ENCODE results near the gene TNFRSF19. TPM values are rescaled to one million over a fixed set of nuclear protein-coding genes. Genes with fewer than 3 reads are reported as not detected.

The TNFRSF19 gene
- total RNA-seq, 2 experiments from 2014 or later = not detected

DNA sequence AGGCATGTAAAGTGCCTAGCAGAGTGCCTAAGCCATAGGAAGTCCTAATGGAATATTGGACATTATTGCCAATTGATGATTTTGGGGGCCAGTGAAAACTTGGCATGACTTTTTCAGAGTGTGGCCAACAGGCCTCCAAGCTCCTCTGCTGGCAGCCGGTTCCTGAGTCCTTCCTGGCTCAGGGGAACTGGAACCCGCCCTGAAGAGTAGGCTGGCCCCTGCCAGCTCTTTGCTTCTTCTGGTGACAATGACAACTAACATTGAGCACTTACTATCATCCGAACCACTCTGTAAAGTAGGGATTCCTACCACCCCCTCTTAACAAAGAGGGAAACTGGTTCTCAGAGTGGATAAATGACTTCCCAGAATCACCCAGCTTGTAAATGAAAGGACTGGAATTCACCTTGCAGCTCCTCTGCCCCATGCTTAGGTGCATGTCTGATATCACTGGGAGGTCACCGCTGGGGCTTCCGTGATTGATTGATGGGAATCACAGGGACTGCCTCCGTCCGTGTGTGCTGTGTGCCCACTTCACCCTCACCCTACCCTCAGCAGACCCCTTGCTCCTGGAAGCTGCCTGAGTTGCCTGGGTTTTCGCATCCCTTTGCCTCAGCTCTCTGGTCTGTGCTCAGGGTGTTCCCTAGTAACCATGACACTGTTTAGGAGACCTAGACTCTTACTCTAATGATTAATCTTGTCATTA is 50.6 kb downstream of the TNFRSF19 start:
- POLR2A ChIA-PET = no interaction called here
- no peaks in the 10 kb centered on the region for H3K36me3 Mint-ChIP-seq (ENCODE audit: low read depth)

DNA sequence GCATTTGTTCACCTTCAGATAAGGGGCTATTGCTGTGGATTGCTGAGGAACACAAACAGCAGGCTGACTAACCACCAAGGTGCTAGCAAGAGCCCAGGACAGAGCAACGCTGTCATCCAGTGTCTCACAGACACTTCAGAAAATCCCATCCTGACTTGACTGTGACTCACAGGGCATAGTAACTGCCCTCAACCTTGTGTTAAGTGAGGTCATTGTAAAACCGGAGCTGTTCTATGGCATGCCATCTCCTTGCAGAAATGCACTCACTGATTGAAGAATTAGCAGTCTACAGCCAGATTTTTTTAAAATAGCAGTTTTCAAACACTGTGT is 51.1 kb downstream of the TNFRSF19 start:
- H3K27ac Mint-ChIP-seq = no peak overlapping the region
- no peaks in the 10 kb centered on the region for H3K36me3 ChIP-seq (ENCODE audit: insufficient read depth, low read length)
- no peak for ATAC-seq (ENCODE audit: poor library complexity)
- H3K36me3 Mint-ChIP-seq (ENCODE audit: low read depth) = no peaks in the 10 kb centered on the region
- intact Hi-C loops (cut with DNase I, micrococcal nuclease) = no loop called here
- ChIA-PET CTCF (no interaction called here), POLR2A (no interaction called here)
- H3K4me3 Mint-ChIP-seq = no peak overlapping the region
- no peak overlapping the region for H3K4me3 ChIP-seq (ENCODE audit: low read length)
- H3K4me1 ChIP-seq (ENCODE audit: insufficient read depth, low read length) = no peaks in the 10 kb centered on the region
- H3K27me3 ChIP-seq (ENCODE audit: control insufficient read depth in 1 of 2, insufficient read depth in 2 of 2, low read length in 2 of 2) = peaks cover 0 to 7% of the 10 kb centered on the region in 2 experiments
- no peak overlapping the region for H3K27ac ChIP-seq (ENCODE audit: low read depth in 1 of 2, low read length in 2 of 2)
- no peak for DNase-seq
- TF ChIP-seq, protein P1, sequence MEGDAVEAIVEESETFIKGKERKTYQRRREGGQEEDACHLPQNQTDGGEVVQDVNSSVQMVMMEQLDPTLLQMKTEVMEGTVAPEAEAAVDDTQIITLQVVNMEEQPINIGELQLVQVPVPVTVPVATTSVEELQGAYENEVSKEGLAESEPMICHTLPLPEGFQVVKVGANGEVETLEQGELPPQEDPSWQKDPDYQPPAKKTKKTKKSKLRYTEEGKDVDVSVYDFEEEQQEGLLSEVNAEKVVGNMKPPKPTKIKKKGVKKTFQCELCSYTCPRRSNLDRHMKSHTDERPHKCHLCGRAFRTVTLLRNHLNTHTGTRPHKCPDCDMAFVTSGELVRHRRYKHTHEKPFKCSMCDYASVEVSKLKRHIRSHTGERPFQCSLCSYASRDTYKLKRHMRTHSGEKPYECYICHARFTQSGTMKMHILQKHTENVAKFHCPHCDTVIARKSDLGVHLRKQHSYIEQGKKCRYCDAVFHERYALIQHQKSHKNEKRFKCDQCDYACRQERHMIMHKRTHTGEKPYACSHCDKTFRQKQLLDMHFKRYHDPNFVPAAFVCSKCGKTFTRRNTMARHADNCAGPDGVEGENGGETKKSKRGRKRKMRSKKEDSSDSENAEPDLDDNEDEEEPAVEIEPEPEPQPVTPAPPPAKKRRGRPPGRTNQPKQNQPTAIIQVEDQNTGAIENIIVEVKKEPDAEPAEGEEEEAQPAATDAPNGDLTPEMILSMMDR (IDR thresholded peaks at IDR 0.05) = no peak
- no peaks in the 10 kb centered on the region for H3K9me3 ChIP-seq (ENCODE audit: control insufficient read depth in 1 of 2, insufficient read depth in 1 of 2, low read length in 2 of 2)
- H3K9me3 Mint-ChIP-seq = peaks cover 2% of the 10 kb centered on the region
- no peaks in the 10 kb centered on the region for H3K4me1 Mint-ChIP-seq (ENCODE audit: low read depth)
- no peaks in the 10 kb centered on the region for H3K27me3 Mint-ChIP-seq

More for the DNA sequence above, 50.6 kb downstream of the TNFRSF19 start:
- H3K9me3 ChIP-seq (ENCODE audit: control insufficient read depth in 1 of 2, insufficient read depth in 1 of 2, low read length in 2 of 2) = no peaks in the 10 kb centered on the region
- no peaks in the 10 kb centered on the region for H3K4me1 Mint-ChIP-seq (ENCODE audit: low read depth)
- H3K4me1 ChIP-seq (ENCODE audit: insufficient read depth, low read length) = no peaks in the 10 kb centered on the region
- no peaks in the 10 kb centered on the region for H3K27me3 Mint-ChIP-seq
- H3K4me3 ChIP-seq (ENCODE audit: low read length) = no peak overlapping the region
- H3K9me3 Mint-ChIP-seq = peaks cover 2% of the 10 kb centered on the region
- H3K4me3 Mint-ChIP-seq = no peak overlapping the region
- H3K27ac Mint-ChIP-seq = no peak overlapping the region
- DNase-seq (no peak), ATAC-seq (ENCODE audit: poor library complexity) (no peak)
- no peaks in the 10 kb centered on the region for H3K36me3 ChIP-seq (ENCODE audit: insufficient read depth, low read length)
- CTCF ChIA-PET = no interaction called here
- H3K27ac ChIP-seq (ENCODE audit: low read depth in 1 of 2, low read length in 2 of 2) = no peak overlapping the region
- TF ChIP-seq, protein P1 (IDR thresholded peaks at IDR 0.05) = no peak
- intact Hi-C loops (cut with DNase I, micrococcal nuclease) = no loop called here
- H3K27me3 ChIP-seq (ENCODE audit: control insufficient read depth in 1 of 2, insufficient read depth in 2 of 2, low read length in 2 of 2) = peaks cover 0 to 12% of the 10 kb centered on the region in 2 experiments

DNA sequence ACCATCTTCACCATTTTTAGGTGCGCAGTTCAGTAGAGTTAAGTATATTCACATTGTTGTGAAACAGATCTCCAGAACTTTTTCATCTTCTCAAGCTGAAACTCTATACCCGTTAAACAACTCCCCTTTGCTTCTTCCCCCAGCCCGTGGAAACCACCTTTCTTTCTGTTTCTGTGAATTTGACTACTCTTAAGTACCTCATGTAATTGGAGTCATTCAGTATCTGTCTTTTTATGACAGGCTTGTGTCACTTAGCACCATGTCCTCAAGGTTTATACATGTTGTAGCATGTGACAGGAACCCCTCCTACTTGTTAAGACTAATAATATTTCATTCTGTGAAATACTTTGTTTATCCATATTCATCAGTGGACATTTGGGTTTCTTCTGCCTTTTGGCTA is 52.8 kb downstream of the TNFRSF19 start:
- Histone ChIP-seq H3K9me3 (ENCODE audit: control insufficient read depth in 1 of 2, insufficient read depth in 1 of 2, low read length in 2 of 2) (no peaks in the 10 kb centered on the region), H3K27me3 (ENCODE audit: control insufficient read depth in 1 of 2, insufficient read depth in 2 of 2, low read length in 2 of 2) (peaks cover 0 to 2% of the 10 kb centered on the region in 2 experiments), H3K27ac (ENCODE audit: low read depth in 1 of 2, low read length in 2 of 2) (no peak overlapping the region), H3K36me3 (ENCODE audit: insufficient read depth, low read length) (no peaks in the 10 kb centered on the region), H3K4me3 (ENCODE audit: low read length) (no peak overlapping the region), H3K4me1 (ENCODE audit: insufficient read depth, low read length) (no peaks in the 10 kb centered on the region)
- CTCF ChIA-PET = interaction anchor here (1.2 kb wide), 1 partner anchor 14 kb away, joined by 3 read pairs; no protein-coding TSS in a partner anchor
- ATAC-seq (ENCODE audit: poor library complexity) (no peak), DNase-seq (no peak)
- Mint-ChIP-seq H3K9me3 (peaks cover 2% of the 10 kb centered on the region), H3K36me3 (ENCODE audit: low read depth) (no peaks in the 10 kb centered on the region), H3K27ac (no peak overlapping the region), H3K27me3 (no peaks in the 10 kb centered on the region), H3K4me3 (no peak overlapping the region), H3K4me1 (ENCODE audit: low read depth) (no peaks in the 10 kb centered on the region)
- intact Hi-C loops (cut with DNase I, micrococcal nuclease) = no loop called here
- POLR2A ChIA-PET = no interaction called here
- TF ChIP-seq, protein P1 (IDR thresholded peaks at IDR 0.05) = no peak
